Thyroid gland (tissue), 4 donors: ENCODE measurements around the gene CADPS. TPM values are rescaled to one million over a fixed set of nuclear protein-coding genes. Genes with fewer than 3 reads are reported as not detected.

Experiments
- DNase-seq, 2 donors: peaks; one replicate each; pipeline ENCODE4 v3.0.0-alpha.2; 2019
- H3K27ac ChIP-seq, 3 donors: fragments of 200-600 bp; sonication (generic); 1 replicate in 2 of 3; 2 replicates in 1 of 3; pipeline ENCODE4 v1.5.1; 2016 to 2019; ENCODE audit warnings: mild to moderate bottlenecking in 1 of 3, moderate library complexity in 1 of 3
- H3K27me3 ChIP-seq: fragments of 200-600 bp; sonication (generic); one replicate; pipeline ENCODE4 v1.5.1; 2019
- H3K36me3 ChIP-seq, 2 donors: fragments of 200-600 bp; sonication (generic); one replicate each; pipeline ENCODE4 v1.5.1; 2016 to 2019
- H3K4me1 ChIP-seq, 2 donors: fragments of 200-600 bp; sonication (generic); one replicate each; pipeline ENCODE4 v1.5.1; 2017 to 2019
- H3K4me3 ChIP-seq, 3 donors: fragments of 200-600 bp; sonication (generic); replicated peaks in 1 of 3; 1 replicate in 2 of 3; 2 replicates in 1 of 3; pipeline ENCODE4 v1.5.1; 2016; ENCODE audit warnings: mild to moderate bottlenecking in 1 of 3
- H3K9me3 ChIP-seq: fragments of 200-600 bp; sonication (generic); one replicate; pipeline ENCODE4 v1.5.1; 2017
- POLR2A ChIP-seq, 2 donors: fragments of 450-650 bp; IDR thresholded peaks; one replicate each; pipeline ENCODE4 v1.6.1; 2017; ENCODE audit warnings: antibody characterized with exemption in 2 of 2, mild to moderate bottlenecking in 2 of 2, moderate library complexity in 1 of 2
- WGBS, 2 donors: methylation state at CpG; one replicate each; pipeline ENCODE4 v1.1.5; 2017; 5-methylcytosine and 5-hydroxymethylcytosine counted together
- intact Hi-C: fragments of 100-400 bp; cut with DNase I; formaldehyde crosslinking; loops from one replicate; pipeline ENCODE4 v1.15.1; 2023
- total RNA-seq, 4 donors: library from RNA; depleted of rRNA; stranded (reverse); fragments of >200 nt; gene quantifications; one replicate each; pipeline ENCODE4 v1.2.3, GENCODE V29; 2016
- TF ChIP-seq, protein P1 (sequence below), 6 experiments: fragments of 200-600 bp in 3 of 6; fragments of 450-650 bp in 3 of 6; sonication (generic) in 3 of 6; IDR thresholded peaks; one replicate each; pipeline ENCODE4 v1.5.1; 2016 to 2019; ENCODE audit warnings: antibody characterized with exemption in 6 of 6, mild to moderate bottlenecking in 2 of 6, inconsistent platforms in 1 of 6, moderate library complexity in 1 of 6

Gene CADPS
- total RNA-seq, 4 donors from 2014 or later: 1.6 to 9.5 TPM; not detected in 2

DNA sequence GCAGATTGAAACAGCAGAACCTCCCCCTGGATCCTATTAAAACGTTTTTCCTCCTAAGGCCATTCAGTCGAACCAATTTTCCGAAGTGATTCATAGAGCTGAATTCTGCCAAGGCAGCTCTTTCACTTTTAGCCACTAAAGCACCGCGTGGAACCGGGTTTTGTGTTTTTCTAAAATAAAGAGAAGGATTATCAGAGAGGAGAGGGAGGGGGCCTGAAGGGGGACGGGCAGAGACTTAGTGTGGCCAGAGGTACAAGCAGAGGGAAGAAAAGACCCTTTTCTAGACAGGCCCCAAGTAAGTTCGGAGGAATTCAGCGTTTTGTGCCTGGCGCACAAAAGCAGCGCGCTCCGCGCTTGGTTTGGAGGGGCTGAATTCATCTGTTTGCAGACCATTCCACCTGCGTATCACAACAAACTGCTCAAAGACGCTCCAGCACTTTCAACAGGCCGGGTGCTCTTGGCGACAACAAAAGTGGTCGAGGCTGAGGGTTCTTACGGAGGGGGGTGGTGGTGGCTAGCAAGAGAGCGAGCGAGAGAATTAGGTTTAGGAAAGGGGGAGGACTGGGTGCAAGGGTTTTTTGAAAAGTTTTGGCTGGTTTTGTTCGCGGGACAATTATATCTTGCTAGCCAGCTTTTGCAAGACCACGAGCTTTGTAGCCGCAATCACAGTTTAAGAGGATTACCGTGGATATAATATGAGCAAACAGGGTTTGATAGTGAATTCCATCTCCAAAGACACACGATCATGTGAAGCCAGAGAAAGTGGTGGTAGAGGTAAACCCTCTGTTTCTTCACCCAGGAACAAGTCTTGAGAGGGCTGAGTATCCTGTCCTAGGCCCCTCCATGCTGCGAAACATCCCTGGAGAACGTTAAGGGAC lies 500.6 kb downstream of the CADPS start:
- intact Hi-C loops: no loop called here
- H3K36me3 ChIP-seq: no peaks in the 10 kb centered on the region
- no peaks in the 10 kb centered on the region for H3K9me3 ChIP-seq
- TF ChIP-seq, protein P1, sequence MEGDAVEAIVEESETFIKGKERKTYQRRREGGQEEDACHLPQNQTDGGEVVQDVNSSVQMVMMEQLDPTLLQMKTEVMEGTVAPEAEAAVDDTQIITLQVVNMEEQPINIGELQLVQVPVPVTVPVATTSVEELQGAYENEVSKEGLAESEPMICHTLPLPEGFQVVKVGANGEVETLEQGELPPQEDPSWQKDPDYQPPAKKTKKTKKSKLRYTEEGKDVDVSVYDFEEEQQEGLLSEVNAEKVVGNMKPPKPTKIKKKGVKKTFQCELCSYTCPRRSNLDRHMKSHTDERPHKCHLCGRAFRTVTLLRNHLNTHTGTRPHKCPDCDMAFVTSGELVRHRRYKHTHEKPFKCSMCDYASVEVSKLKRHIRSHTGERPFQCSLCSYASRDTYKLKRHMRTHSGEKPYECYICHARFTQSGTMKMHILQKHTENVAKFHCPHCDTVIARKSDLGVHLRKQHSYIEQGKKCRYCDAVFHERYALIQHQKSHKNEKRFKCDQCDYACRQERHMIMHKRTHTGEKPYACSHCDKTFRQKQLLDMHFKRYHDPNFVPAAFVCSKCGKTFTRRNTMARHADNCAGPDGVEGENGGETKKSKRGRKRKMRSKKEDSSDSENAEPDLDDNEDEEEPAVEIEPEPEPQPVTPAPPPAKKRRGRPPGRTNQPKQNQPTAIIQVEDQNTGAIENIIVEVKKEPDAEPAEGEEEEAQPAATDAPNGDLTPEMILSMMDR (IDR thresholded peaks at IDR 0.05): no peak
- TF ChIP-seq POLR2A (IDR thresholded peaks at IDR 0.05): no peak
- no peak for DNase-seq
- H3K27ac ChIP-seq: no peak overlapping the region
- peaks cover 42% of the 10 kb centered on the region for H3K27me3 ChIP-seq
- no peak overlapping the region for H3K4me3 ChIP-seq
- H3K4me1 ChIP-seq: peaks cover 0 to 28% of the 10 kb centered on the region in 2 donors
- WGBS, 2 donors: 5 to 6% methylated on average over 30 of the region's 30 CpGs

DNA sequence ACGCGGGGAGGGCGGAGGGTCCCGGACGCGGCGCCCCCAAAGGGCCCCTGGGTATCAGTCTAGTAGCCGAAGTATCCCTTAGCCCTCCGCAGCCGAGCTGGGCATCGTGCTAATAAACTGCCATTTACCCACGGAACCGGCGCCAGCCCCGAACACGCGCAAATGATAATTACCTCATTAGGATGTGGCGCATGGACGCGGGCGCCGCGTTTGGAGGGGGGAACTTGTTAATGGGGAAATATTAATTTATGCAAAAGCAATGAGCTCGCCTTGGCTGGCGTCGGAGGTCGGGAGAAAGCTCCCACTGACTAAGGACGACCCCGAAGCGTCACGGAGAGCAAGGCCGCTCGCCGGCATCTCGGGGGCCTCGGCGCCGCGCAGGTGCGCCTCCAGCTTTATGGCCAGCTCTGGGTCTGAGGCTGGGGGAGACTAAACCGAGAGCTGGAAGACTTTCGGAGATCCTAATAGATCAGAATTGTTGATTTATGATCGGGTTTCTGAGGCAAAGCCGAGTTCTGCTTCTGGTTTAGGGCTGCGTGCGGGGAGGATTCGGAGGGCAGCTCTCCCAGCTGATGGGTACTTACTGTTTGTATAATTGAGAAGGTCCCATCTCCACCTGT lies 501.4 kb downstream of the CADPS start:
- H3K36me3 ChIP-seq: no peaks in the 10 kb centered on the region
- H3K27ac ChIP-seq: no peak overlapping the region
- no peak overlapping the region for H3K4me3 ChIP-seq
- no peak for TF ChIP-seq POLR2A (IDR thresholded peaks at IDR 0.05)
- TF ChIP-seq, protein P1 (IDR thresholded peaks at IDR 0.05): no peak
- H3K9me3 ChIP-seq: no peaks in the 10 kb centered on the region
- peaks cover 43% of the 10 kb centered on the region for H3K27me3 ChIP-seq
- WGBS, 2 donors: 5 to 6% methylated on average over 30 to 47 of the region's 47 CpGs
- no peak for DNase-seq
- H3K4me1 ChIP-seq: peaks cover 0 to 36% of the 10 kb centered on the region in 2 donors
- intact Hi-C loops: no loop called here

DNA sequence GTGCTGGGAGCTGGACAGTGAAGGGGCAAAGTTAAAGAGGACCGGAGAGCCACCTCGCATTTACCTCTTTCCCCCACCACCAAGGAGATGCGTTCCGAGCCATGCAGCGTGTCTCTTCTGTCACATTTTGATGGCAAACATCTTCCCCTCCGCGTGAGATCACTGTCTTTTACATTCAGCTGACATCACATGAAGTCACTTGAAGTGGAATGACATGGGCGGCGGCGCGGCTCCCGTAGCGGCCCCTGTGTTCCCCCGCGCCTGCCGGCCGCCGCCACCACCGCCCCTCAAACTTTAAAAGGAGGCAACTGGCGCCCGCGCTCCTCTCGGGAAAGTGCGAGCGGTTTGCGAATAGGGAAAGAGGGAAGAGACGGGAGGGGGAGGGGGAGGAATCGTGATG lies 502.0 kb downstream of the CADPS start, which contains the start of gene FEZF2:
Gene FEZF2 (minus strand): TSS at position 336 of the 400 bp plus-strand sequence. CDS start 682 bp downstream, outside the sequence.
- DNase-seq: no peak
- no peaks in the 10 kb centered on the region for H3K9me3 ChIP-seq
- H3K27ac ChIP-seq: no peak within 1 kb of the TSS
- intact Hi-C loops: no loop called here
- H3K4me3 ChIP-seq: no peak within 1 kb of the TSS
- no peaks in the 10 kb centered on the region for H3K36me3 ChIP-seq
- peaks cover 3 to 35% of the 10 kb centered on the region in 2 donors for H3K4me1 ChIP-seq
- H3K27me3 ChIP-seq: peaks cover 42% of the 10 kb centered on the region
- TF ChIP-seq, protein P1 (IDR thresholded peaks at IDR 0.05): no peak
- TF ChIP-seq POLR2A (IDR thresholded peaks at IDR 0.05): no peak
- 2 to 3% methylated on average over 26 to 28 of the region's 28 CpGs for WGBS, 2 donors

DNA sequence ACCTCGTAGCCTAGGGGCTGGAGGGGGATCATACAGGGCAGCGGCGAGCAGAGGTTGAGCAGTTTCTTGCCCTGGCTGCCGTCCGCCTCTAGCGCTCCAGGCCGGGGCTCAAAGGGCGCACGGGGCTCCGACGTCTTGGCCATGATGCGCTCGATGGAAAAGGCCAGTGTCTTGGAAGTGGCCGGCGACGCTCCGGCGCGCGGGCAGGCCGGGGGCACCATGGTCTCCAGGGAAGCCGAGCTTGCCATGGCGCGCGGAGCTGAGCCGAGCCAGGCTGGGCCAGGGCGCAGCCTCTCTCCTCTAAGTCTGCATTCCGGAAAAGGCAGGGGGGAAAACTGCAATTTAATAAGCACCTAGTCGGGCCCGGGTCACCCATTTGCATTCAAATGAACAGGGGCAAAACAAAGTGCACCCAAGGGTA lies 502.6 kb downstream of the CADPS start:
- intact Hi-C loops: no loop called here
- H3K27ac ChIP-seq: no peak overlapping the region
- H3K9me3 ChIP-seq: no peaks in the 10 kb centered on the region
- H3K4me1 ChIP-seq: peaks cover 3 to 34% of the 10 kb centered on the region in 2 donors
- H3K36me3 ChIP-seq: no peaks in the 10 kb centered on the region
- H3K27me3 ChIP-seq: peaks cover 48% of the 10 kb centered on the region
- WGBS, 2 donors: 0% methylated on average over 2 to 8 of the region's 30 CpGs
- TF ChIP-seq, protein P1 (IDR thresholded peaks at IDR 0.05): no peak
- TF ChIP-seq POLR2A (IDR thresholded peaks at IDR 0.05): no peak
- no peak for DNase-seq
- H3K4me3 ChIP-seq: no peak overlapping the region
